ENCODE results near the gene TECPR2.
"Not testable (repeated sequence)": the region's sequence is repeated elsewhere in the genome, so short reads cannot be mapped to it uniquely, and the experiment has no call there.

TECPR2 gene, protein sequence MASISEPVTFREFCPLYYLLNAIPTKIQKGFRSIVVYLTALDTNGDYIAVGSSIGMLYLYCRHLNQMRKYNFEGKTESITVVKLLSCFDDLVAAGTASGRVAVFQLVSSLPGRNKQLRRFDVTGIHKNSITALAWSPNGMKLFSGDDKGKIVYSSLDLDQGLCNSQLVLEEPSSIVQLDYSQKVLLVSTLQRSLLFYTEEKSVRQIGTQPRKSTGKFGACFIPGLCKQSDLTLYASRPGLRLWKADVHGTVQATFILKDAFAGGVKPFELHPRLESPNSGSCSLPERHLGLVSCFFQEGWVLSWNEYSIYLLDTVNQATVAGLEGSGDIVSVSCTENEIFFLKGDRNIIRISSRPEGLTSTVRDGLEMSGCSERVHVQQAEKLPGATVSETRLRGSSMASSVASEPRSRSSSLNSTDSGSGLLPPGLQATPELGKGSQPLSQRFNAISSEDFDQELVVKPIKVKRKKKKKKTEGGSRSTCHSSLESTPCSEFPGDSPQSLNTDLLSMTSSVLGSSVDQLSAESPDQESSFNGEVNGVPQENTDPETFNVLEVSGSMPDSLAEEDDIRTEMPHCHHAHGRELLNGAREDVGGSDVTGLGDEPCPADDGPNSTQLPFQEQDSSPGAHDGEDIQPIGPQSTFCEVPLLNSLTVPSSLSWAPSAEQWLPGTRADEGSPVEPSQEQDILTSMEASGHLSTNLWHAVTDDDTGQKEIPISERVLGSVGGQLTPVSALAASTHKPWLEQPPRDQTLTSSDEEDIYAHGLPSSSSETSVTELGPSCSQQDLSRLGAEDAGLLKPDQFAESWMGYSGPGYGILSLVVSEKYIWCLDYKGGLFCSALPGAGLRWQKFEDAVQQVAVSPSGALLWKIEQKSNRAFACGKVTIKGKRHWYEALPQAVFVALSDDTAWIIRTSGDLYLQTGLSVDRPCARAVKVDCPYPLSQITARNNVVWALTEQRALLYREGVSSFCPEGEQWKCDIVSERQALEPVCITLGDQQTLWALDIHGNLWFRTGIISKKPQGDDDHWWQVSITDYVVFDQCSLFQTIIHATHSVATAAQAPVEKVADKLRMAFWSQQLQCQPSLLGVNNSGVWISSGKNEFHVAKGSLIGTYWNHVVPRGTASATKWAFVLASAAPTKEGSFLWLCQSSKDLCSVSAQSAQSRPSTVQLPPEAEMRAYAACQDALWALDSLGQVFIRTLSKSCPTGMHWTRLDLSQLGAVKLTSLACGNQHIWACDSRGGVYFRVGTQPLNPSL (N-terminal part only)

GRCh38 chr14:102362545-102363181 lies at the start of gene TECPR2, which contains the start of gene CINP:
Gene TECPR2, plus strand, starts transcription at chr14:102362941. Its CDS starts 13,781 bp downstream, at chr14:102376722.
Gene CINP, minus strand, starts transcription at chr14:102362890. Its CDS starts 39 bp downstream, at chr14:102362851.
- DNase-seq (ENCODE audit: low read depth): peak; percentile 96

GRCh38 chr14:102314242-102315011 lies 48.3 kb upstream of the TECPR2 start:
- DNase-seq (ENCODE audit: low read depth): peak; percentile 84

GRCh38 chr14:102315121-102315520 lies 47.6 kb upstream of the TECPR2 start:
- DNase-seq (ENCODE audit: low read depth): peak; percentile 16

GRCh38 chr14:102316338-102316742 lies 46.4 kb upstream of the TECPR2 start:
- DNase-seq (ENCODE audit: low read depth): no peak

- peak; percentile 95 for DNase-seq (ENCODE audit: low read depth)
Observed at GRCh38 chr14:102316743-102317563, 45.8 kb upstream of the TECPR2 start.

DNA sequence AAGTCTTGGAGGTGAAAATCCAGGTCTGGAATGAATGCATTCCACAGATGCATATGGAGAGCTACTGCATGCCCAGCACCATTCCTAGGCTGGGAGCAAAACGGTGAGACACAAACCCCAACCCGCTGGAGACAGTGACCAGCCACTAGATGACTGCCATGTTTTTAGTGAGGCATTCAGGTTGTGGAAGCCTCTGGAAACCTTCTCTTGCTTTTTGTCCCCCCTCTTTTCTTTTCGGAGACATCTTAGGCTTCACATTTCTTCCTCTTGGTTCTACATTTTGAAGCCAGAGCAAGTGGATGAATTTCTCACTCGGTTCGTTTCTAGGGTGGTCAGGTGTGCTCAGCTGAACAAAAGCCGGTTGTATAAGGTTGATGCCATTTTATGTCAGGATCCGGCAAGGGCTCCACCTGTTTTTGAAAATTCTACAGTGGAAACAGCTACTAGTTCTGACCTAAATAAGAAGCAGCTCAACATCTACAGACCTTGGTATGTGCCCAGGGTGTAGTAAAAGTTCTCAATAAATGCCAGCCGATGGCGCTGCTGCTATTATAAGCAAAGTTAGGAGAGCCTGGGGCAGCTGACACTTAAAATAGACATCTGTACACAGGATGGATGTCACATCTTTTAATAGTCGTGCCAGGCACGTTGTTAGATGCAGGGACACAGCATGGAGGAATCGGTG lies 45.0 kb upstream of the TECPR2 start:
- DNase-seq (ENCODE audit: low read depth): peak; percentile 74

GRCh38 chr14:102318781-102319276 lies 43.9 kb upstream of the TECPR2 start:
- no peak for DNase-seq (ENCODE audit: low read depth)

DNA sequence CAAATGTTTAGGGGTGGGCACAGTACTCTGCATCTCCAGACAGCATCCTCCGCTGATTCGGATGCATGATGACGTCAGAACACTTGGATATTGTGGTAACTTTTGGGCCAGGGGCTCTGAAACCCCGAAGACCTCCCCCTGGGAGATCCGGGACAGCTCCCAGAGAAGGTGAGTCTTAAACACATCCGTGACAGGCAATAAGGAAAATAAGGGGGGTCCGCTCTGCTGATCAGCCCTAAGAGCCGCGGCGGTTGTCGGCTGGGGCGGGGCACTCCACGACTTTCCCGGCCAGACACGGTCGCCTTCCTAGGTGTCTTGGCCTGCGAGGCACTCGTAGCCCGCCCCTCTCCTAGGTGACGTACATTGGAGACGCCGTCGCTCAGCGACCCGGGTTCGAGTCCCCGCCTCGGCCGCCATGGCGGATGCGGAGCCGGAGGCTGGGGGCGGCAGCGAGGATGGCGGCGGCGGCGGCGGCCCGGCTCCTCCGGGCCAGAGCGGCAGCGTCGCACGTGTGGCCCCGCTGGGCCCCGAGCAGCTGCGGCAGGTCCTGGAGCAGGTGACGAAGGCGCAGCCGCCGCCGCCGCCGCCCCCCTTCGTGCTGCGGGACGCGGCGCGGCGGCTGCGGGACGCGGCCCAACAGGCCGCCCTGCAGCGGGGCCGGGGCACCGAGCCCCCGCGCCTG lies 43.2 kb upstream of the TECPR2 start, which contains the start of gene ZNF839:
TSS of gene ZNF839 (plus strand) at position 396 of the 682 bp plus-strand sequence. CDS start at position 416, 20 bp downstream.
- peak; percentile 91 for DNase-seq (ENCODE audit: low read depth)

DNA sequence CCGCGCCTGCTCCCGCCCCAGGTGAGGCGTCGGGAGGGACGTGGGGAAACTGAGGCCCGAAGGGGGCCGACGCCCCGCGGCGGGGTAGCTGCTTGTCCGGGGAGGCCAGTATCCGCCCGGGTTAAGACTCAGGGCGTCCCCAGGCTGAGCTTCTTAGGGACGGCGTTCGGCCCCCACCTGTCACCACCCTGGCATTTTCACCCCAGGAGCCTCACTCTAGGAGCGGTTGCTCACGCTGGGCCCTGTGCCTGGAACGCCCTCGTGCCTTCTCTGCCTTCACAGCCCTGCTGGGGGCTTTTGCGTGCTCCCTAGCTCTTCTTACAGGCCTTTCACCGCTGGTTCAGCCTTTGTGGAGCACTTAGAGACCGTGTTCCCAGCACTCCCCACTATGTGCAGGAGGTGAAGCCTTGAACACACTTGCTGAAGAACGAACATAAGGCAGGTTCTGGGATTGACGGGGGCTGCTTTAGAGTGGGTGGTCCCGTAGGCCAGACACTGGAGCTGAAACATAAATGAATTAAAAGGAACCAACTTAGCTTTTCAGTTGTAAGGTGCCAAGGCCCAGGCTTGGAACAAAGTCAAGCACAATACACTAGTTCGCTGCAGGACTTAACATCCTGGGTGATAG lies 42.6 kb upstream of the TECPR2 start:
- DNase-seq (ENCODE audit: low read depth): peak; percentile 61

DNA sequence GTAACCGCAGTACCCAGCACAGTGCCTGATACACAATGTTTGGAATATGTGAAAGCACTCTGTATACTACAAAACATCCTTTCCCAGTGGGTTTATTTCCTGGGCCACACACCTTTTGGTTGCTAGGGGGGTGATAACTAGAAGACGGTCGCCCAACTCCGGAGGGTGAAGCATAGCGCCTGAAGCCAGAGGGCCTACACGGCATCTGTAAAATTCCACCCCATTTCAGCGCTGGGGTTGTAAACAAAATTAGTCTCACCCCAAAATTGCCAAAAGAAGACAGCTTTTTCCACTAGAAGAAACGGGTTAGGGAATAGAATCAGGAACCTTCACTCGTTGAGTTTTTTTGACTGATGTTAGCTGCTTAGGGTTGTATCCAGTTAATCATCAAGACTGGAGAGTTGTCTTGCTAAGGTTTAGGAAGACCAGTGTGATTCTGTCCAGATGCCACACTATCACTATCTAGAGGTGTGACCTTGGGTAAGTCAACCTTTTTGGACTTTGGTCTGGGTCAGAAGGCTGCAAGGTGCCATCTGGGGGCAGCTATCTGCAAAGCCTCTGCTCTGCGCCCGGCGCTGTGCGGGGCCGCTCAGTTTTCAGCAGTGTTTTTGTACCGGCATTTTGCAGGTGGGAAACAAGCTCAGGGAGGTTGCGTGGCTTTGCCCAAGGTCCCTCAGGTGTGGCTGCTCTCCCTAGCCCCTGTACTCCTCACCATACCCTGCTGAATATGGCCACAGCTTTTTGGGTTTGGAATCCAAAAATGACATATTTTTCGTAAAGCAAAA lies 41.9 kb upstream of the TECPR2 start:
- no peak for DNase-seq (ENCODE audit: low read depth)

DNA sequence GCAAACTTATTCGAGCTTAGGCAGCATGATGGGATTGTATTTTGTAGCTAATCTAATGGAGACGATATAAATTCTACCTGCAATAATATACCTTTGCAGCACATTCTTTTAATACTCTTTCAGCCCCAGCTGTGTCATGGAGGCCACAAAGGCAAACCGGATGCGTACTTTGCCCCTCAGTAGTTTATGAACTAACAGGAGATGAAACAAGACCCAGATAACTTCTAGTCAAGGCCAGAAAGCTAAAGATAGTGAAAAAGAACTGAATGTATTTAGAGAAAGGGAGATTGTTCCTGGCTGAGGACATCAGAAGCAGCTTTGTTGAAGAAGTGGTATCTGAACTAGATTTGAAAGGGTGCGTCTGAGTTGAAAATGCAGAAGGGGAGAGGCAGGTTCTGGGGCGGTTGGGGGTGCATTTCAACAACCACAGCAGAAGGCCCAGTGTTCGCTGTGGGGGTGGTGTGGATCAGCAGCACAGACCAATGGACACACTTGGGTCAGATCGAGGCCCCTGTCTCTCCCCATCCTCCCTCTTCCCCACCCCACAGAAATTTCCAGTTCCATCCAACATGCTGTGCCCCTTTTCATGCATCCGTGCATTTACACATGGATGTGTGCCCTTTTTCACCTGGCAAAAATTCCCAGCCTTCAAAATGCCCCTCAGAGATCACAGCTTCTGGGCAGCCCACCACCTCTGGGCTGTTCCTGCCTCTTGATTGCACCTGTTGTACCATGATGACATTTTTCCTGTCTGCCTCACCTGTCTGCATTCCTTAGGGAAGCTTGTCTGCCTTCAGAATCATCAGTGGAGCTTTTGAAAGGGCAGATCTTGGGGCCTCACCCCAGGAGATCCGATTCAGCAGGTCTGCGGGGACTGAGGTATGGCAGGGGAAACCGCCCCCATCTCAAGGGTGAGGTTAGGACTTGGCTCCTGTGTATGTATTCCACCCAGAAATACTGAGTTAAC lies 41.0 kb upstream of the TECPR2 start:
- no peak for DNase-seq (ENCODE audit: low read depth)

DNA sequence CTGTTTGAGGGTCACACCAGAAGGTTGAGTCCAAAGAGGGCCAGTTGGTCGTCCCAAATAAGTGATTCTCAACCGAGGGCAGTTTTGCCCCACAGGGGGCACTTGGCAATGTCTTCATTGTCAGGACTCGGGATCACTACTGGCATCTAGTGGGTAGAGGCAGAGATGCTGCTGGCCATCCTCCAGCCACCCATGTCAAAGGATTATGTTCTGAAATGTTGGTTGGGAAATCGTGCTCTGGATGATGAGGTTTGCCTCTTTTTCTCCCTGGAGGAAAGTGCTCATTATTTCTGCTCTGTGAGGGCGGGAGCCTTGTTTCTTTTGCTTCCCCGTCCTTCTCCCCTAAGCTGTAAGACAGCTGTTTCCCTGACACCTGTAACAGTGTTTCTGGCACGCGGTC lies 39.6 kb upstream of the TECPR2 start:
- peak; percentile 82 for DNase-seq (ENCODE audit: low read depth)

DNA sequence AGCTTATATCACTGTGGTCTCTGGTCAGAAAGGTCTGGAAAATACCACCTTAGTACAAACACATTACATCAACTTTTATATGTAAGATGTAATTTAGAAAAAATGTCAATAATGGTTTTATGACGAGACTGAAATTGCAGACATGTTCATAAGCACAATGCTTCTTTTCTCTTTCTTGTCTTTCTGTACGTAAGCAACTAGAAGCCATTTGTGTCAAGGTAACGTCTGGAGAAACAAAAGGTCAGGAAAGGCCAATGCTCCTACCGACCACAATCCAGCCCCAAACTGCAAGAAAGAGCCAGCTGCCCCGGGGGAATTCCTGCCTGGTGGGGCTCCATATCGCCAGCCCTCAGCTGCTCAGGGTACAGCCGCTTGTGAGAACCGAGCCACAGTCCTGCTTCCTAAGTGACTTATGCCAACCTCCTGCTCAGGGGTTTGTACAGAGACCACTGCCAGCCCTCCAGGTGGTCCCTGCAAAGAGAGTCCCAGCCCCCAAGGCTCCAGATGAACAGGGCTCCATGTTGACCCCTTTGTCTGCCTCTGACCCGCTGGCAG lies 36.9 kb upstream of the TECPR2 start:
- no peak for DNase-seq (ENCODE audit: low read depth)

DNA sequence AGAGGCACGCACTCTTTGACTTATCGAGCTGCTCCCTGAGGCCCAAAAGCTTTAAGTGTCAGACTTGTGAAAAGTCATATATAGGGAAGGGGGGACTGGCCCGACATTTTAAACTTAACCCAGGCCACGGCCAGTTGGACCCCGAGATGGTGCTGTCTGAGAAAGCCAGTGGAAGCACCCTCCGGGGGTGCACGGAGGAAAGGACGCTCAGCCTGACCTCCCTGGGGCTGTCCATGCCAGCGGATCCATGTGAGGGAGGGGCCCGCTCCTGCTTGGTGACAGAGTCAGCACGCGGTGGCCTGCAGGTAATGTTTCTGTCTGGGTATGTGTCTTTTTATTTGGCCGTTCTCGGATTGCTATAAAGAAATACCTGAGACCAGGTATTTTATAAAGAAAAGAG lies 36.2 kb upstream of the TECPR2 start:
- DNase-seq (ENCODE audit: low read depth): no peak

GRCh38 chr14:102329381-102329780 lies 33.4 kb upstream of the TECPR2 start:
- DNase-seq (ENCODE audit: low read depth): not testable (repeated sequence)

All from EH (cell line).